HG03457 (cell line): ENCODE data around the gene MARCHF9.

Experiments
- ATAC-seq: cut with Tn5 transposase; IDR thresholded peaks from one replicate; pipeline ENCODE4 v1.9.1; 2021; ENCODE audit warnings: moderate number of reproducible peaks; ENCODE audit not compliant: unreplicated experiment

The MARCHF9 gene

DNA sequence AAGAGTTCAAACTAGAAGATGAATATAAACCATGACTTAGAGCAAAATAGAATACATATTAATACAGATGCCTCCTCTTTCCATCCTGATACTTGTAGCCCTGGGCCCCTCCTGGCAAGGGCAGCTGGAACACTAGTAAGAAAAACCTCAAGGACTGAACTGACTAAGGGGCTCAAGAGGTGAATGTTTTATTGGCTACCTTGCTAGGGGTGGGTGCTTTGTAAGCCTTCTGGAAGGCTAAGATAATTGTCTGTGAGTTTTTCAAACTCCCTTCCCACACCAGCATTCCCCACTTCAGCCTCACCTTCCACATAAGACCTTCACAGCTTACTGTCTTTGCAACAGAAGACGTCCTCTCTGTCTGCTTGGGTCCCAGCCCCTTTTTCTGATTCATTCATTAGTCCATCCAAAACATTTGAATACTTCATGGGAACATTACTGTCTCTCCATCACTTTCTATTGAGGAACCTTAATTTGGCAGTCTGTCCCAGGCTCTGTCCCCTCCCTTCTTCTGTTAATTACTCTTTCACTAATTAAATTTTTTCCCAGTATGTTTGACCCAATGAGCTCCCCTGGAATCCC is 1.1 kb upstream of the MARCHF9 start:
- no peak for ATAC-seq

DNA sequence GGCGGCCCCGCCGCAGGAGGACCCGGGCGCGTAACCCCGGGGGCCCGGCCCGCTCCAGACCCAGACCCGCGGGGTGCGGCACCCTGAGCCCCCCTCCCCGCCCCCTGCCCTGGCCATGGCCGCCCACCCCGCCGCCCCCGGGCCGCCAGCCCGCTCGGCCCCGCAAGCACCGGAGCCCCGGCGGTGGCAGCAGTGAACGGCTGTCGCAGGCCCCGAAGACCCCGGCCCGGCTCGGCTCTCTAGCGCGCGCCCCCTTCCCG is 221 bp downstream of the MARCHF9 start:
- ATAC-seq: no peak

DNA sequence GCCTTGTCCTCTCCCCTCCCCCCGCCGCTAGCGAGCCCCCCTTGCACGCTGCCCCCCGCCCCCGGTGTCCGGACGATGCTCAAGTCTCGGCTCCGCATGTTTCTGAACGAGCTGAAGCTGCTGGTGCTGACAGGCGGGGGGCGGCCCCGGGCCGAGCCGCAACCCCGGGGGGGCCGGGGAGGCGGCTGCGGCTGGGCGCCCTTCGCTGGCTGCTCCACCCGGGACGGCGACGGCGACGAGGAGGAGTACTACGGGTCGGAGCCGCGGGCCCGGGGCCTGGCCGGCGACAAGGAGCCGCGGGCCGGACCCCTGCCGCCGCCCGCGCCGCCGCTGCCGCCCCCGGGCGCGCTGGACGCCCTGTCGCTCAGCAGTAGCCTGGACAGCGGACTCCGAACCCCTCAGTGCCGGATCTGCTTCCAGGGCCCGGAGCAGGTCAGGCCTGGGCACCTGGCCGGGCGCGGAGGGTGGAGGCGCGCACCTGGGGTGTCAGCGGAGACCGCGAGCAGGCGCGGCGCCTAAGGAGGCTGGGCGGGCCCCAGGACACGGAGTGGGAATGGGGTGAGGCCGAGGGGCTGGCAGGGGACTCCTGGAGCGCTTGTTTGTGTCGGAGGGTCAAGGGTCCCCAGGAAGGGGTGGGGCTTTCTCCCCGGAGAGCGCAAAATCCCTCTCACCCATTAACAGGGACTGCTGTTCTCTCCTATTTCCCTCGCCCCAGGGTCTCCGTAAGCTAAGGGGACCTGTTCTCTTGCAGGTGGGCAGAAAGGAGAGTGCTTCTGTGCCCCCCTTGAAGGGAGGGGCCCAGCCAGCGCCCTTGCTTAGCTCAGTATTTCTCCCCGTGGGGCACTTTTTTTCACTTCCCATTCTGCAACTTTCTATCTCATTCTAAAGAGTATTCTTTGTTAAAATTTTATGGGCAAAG is 810 bp downstream of the MARCHF9 start:
- ATAC-seq: no peak

DNA sequence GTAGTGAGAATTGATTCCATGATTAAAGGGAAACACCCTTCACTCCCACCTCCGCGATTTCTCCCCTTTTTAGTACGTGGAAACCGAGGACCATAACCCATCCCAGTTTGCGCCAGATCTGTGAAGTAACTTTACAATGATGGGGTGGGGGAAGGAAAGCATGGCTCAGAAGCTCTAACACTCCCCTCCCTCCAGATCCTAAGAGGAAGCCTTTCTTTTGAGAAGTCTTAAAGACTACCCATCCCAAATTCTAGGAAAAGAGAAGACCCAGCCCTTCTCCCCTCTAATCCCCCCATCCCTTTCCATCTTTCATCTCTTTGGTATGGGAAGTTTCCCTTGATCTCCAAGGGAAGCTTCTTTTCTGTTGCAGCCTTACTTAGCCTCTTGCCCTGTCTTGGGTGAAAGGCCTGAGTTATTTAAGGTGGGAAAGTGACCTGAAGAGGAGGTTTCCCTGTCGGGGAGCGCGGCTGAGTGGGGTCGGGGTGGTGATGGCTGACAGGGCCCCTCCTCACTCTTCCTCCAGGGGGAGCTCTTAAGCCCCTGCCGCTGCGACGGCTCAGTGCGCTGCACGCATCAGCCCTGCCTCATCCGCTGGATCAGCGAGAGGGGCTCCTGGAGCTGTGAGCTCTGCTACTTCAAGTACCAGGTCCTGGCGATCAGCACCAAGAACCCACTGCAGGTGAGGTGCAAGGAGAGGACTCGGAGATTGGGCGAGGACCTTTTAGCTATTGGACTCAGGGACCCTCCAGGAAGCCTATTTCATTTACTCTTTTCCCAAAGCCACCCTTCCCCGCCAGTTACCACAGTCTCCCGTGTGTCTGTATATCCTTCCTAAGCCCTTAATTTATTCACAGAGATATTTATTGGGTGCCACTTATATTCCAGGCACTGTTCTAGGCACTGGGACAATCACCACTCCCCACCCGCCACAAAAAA is 1.8 kb downstream of the MARCHF9 start:
- no peak for ATAC-seq

DNA sequence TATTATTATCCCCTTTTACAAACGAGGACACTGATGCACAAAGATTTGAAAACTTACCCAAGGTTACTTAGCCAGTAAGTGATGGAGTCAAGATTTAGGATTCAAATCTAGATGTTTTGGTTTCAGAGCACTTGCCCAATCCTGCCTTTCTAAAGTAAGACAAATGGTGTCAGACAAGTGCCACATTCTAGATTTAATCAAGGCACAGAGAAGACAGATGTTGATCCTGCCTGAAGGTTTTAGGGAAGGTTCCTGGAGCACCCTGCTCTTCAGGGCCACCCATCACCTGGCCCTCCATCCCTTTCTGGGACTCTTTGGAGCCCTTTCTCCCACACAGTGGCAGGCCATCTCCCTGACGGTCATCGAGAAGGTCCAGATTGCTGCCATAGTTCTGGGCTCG is 2.9 kb downstream of the MARCHF9 start:
- no peak for ATAC-seq

DNA sequence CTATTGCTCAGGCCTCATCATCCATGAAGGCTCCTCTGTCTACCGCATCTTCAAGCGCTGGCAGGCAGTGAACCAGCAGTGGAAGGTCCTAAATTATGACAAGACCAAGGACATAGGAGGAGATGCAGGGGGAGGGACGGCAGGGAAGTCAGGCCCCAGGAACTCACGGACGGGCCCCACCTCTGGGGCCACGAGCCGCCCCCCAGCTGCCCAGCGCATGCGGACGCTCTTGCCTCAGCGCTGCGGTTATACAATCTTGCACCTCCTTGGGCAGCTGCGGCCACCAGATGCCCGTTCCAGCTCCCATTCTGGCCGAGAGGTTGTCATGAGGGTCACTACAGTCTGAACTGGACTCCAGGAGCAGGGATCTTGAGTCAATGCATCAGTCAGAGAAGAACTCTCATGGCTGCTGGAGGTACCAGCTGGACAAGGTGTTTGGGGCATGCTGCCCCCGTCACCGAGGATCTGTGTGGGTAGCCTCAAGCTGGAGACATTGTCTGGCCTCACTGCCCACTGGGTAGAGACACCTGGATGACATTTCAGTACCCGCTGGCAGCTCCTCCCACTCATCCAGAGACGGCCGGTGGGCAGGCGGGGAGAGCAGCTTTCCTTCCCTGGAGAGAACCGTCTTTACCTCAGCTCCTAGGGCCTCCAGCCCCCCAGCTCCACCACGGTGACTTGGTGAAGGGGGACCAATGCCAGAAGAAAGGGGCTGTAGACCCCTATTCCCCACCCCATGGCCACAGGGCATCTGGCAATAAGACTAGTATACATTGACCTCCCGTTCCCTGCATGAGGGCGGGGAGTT is 3.9 kb downstream of the MARCHF9 start:
- ATAC-seq: no peak

DNA sequence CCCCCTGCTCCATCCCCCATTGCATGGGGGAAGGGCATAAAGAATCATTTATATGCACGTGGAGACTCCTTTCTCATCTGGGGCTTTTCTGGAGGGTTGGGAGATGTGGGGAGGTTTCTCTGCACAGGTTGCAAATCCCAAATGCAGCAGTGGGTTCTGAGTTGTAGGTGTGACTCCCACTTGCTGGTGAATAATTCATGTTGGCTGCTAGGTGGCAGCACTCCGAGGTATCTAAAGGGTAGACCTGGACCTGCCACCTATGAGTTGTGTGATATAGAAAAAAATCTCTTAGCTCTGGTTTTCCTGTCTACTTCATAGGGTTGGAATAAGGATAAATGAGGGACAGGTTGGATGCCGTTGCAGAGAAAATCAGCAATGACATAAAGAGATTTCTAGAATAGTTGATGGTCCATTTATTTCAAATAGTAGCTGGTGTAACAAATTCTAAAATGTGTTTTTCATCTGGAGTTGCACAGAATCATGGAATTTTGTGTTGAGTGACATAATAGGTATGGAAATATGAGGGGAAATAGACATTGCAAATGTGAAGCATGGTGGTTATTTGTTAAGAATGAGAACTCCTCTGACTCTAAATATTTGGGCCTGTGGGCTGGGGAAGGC is 4.6 kb downstream of the MARCHF9 start:
- no peak for ATAC-seq

DNA sequence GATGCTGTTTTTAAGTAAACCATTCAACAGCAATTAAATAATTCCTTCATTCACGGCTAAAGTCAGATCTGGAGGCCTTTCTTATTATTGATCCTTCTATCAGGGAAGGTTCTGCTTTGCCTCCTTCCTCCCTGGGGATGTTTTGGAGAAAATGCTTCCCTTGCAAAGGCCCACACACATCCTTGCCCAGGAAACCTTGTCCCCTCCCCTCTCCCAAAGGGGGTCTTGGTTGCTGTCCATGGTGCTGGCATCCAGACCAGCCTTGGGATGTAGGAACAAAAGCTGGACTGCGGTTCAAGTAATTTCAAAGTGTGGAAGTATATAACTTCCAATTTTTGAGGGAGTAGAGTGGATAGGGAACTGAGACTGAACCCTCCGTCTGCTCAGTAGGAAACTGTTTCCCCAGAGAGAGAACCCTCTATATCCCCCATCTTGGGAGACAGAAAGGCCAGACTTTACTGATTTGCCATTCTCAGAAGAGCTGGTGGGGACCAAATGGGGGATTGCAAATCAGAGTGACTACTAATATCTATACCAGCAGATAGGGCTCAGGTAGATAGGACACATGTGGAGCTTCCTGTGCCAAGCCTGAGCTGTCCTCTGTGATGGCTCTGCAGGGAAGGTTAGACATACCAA is 5.6 kb downstream of the MARCHF9 start:
- no peak for ATAC-seq

DNA sequence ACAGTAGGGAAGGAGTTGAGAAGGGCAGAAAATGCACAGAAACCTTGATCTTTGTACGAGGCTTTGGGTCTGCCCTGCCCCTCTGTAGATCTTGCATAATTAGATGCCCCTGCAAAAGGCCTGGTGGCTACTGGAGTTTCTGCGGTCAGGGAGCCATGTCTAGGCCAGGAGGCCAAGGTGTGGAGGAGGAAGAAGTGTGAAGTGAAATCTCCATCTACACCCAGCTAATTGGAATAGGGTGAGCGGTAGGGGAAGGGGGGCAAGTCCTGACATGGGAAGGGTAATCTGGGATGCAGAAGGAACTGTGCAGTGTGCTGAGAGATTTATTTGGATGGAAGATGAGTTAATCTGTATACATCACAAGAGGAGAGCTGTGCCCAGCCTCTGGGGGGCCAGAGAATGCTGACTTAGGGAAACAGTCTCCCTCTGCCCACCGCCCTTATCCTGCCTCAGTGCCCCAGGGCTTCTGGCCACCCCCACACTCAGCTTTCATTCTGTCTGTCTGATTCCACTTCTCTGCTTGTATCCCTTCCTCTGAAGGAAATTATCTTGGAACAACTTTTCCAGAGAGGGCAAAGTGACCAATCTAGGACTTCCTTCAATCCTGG is 6.6 kb downstream of the MARCHF9 start:
- ATAC-seq: no peak

DNA sequence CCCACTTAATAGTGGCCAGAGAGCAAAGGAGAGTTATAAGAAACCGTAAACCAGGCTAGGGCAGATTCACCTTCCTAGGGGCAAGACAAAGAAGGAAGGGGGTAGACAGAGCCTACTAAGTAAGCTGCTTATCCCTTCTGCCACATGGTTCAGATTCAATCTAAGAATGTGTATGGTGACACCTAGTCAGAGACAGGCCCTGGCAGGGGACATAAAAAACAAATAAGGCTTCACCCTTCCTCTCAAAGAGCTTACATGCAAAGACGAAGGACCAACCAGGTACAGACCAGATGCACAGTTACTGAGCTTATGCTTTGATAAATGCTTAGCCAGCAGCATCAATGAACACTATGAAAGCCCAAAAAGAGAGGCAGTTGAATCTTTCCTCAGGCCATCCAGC is 7.6 kb downstream of the MARCHF9 start:
- no peak for ATAC-seq

DNA sequence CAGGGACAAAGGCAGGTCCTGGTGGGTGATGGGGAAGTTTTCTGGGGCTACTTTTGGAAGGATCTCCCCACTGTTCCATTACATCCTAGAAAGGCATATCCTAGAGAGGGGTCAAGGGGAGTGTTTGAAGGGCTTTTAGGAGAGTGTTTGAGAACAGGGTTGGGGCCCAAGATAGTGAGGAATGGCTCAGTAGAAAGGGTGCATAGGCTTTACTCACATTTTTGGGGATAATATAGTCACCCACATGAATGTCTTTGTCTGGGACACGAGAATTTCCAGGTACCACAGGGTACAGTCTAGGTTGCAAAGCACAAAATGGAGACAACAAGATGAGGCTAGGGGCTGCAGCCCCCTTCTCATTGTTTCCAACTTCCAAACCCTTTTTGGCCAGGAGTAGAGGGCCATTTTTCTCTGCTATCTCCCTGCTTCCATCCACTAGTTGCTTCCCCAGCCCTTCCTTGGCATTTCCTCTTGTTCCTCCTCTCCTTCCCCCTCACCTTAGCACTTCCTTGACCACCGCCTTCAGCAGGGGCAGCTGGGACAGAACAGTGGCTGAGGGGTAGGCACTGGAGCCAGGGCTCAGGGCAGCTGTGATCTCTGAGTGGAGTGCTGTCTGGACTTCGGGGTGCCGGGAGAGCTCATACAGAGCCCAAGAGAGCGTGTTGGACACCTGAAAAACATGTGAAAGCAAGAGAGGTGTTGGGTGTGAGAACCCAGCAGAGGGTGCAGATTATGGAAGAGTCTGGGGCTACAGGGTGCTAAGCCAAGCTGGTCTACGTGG is 9.2 kb downstream of the MARCHF9 start:
- ATAC-seq: no peak

DNA sequence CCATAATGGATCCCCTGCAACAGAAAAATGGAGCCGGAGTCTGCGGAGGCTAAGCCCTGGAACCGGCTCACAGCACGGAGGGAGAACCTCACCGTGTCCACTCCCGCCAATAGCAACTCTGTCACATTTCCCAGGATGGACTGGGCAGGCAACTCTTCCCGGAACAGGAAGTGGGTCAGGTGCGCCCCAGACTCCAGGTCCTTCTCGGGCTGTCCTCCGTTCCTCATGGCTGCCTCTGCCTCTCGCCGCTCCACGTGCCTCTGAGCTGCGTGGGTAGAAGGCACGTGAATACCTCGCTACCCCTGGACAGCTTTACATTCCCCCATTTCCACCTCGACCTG is 9.7 kb downstream of the MARCHF9 start:
- no peak for ATAC-seq

DNA sequence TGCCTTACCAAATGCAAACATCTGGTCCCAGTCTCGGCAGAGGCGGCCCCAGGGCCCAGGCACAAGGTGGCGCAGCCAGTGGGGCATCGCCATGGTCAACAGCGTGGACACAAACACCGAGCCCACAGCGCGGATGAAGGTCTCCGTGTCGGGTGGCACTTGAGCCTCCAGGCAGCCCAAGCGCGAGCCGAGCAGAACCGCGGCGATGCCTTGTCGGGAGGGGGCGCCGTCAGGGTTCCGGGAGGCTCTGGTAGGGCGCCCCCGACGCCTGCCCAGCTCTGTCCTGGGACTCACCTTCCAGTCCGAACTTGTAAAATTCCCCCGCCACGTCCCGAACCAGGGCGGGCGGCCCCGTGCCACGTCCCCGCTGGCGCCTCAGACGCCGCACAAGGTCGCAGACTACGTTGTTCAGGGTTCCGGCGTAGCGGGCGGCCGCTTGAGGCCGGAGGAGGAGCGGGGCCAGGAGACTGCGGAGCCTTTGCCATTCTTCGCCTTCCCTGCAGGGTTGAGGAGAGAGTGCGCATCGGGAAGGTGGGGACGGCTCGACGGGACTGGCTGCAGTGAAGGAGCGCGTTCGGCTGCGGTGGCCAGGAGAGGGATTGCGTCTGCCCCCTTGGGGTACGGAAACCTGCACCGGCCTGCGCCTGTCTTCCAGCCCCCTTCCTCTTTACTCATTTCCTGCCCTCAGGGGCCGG is 10.2 kb downstream of the MARCHF9 start:
- ATAC-seq: no peak

DNA sequence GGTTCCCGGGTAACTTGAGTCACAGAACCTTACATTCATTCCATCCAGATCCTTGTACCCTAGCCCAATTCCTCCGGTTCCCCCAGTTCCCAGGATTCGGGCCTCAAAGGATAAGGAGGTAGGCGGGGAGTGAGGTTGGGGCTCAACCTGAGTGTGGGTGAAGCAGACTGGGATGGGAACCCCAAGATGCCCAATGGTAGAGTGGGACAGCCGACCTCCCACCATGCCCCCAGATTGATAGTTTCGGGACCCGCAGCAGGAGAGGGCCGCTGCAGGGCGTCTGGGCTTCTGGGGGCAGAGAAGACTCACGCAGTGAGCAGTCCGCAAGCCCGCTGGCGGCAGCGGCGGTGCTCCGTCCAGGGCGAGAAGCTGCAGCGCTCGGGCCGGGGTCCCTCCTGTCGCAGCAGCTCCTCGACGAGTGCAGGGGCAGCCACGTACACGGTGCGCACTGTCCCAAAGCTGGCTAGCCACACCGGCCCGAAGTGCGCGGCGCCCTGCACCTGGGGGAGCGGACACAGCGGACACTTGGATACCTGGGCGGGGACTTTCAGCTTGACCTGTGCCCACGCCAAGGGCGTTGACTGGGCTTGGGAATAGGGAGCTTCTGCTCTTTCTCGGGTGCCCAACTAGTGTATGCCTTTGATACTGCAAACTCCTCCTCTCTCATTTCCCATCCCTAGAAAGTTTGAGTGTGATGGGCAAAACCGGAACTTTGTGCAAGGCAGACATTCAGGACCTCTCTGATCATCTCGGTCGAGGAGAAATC is 11.0 kb downstream of the MARCHF9 start:
- no peak for ATAC-seq

DNA sequence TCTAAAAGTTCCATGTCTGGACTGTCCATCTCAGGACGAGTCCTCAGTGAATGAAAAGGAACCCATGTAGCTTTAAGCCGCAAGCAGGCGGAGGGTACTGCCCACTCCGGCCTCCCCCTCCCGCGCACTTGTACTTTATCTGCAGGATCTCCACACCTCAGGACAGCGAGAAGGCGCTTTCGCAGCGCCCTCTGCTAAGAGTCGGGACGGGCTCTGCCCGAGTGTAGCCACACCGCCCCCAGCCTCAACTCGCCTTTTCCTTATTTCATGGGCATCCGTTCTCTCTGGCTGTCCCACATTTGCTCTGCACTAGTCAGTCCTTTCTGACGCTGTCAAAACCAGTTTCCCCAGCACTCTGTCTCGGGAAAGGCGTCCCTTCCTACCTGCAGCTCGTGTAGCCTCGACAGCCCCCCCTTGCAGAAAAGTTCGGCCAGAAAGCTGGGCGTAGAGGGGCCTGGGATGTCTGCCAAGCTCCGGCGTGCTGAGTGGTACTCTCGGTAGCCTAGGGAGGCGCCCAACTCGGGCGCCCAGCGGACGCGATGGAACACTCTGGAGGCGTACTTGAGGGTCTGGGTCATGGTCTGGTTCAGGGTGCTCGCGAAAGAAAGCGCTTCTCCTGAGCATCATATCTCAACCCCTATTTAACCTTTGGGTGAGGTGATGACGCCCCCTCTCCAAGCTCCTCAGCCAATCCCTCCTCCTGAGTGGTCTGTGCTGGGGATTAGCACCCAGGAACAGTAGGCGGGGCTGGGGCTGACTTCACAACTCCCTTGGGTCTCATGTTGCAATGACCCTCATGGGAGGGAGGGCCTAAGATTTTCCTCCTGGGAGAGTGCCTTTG is 11.8 kb downstream of the MARCHF9 start, which contains the start of gene CYP27B1:
CYP27B1 (minus strand) TSS at position 615 of the 841 bp plus-strand sequence; CDS start at position 578, 37 bp downstream.
- ATAC-seq: no peak

DNA sequence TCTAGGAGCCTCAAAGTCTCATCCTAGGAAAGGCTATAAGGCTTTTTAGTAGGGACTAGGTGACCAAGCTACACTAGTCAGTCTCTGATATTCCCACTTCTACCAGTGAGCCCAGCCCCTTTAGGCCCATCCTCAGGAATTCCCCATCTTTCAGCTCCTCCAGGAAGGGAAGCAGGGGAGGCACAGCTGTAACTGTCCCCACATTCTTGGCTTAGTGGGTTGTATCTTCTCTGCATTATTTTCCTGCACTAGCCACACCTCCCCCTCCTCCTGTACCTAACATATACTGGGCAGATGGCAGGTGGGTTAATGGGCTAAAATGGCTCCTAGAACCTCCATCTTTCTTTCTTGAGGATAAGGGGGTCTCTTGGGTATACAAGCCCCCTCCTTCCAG is 12.4 kb downstream of the MARCHF9 start:
- no peak for ATAC-seq

DNA sequence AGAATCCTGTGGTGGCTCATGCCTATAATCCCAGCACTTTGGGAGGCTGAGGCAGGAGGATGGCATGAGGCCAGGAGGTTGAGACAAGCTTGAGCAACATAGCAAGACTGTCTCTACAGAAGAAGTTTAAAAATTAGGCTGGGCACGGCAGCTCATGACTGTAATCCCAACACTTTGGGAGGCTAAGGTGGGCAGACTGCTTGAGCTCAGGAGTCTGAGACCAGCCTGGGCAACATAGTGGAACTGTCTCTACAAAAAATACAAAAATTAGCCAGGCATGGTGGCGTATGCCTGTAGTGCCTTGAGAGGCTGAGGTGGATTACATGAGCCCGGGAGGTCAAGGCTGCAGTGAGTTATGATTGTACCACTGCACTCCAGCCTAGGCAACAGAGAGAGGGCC is 13.0 kb downstream of the MARCHF9 start:
- no peak for ATAC-seq
